Ishikawa (cell line): ENCODE results near the gene CHMP4A.

ENCODE experiments used
- CEBPB ChIP-seq: IDR thresholded peaks from 2 replicates; pipeline ENCODE4 v1.6.1; 2012
- CREB1 ChIP-seq: IDR thresholded peaks from 2 replicates; pipeline ENCODE4 v1.6.1; 2012; ENCODE audit warnings: low read depth
- EGR1 ChIP-seq: IDR thresholded peaks from 2 replicates; pipeline ENCODE4 v1.6.1; 2012
- EP300 ChIP-seq: IDR thresholded peaks from 2 replicates; pipeline ENCODE4 v1.6.1; 2012; ENCODE audit warnings: borderline replicate concordance
- FOXM1 ChIP-seq: IDR thresholded peaks from 2 replicates; pipeline ENCODE4 v1.6.1; 2012; ENCODE audit warnings: low read depth, borderline replicate concordance
- MAX ChIP-seq: IDR thresholded peaks from 2 replicates; pipeline ENCODE4 v1.6.1; 2012
- NFIC ChIP-seq: IDR thresholded peaks from 2 replicates; pipeline ENCODE4 v1.6.1; 2012
- RAD21 ChIP-seq: IDR thresholded peaks from 2 replicates; pipeline ENCODE4 v1.6.1; 2012; ENCODE audit warnings: low read depth
- REST ChIP-seq: IDR thresholded peaks from 2 replicates; pipeline ENCODE4 v1.6.1; 2012; ENCODE audit warnings: low read depth, mild to moderate bottlenecking
- TAF1 ChIP-seq: IDR thresholded peaks from 2 replicates; pipeline ENCODE4 v1.6.1; 2012; ENCODE audit warnings: low read depth, mild to moderate bottlenecking
- TCF12 ChIP-seq: IDR thresholded peaks from 2 replicates; pipeline ENCODE4 v1.6.1; 2012; ENCODE audit warnings: low read depth
- TEAD4 ChIP-seq: IDR thresholded peaks from 2 replicates; pipeline ENCODE4 v1.6.1; 2012
- USF1 ChIP-seq: IDR thresholded peaks from 2 replicates; pipeline ENCODE4 v1.6.1; 2012
- YY1 ChIP-seq: IDR thresholded peaks from 2 replicates; pipeline ENCODE4 v1.6.1; 2012; ENCODE audit warnings: low read depth
- ZBTB7A ChIP-seq: IDR thresholded peaks from 2 replicates; pipeline ENCODE4 v1.6.1; 2012; ENCODE audit warnings: low read depth

The CHMP4A gene

DNA sequence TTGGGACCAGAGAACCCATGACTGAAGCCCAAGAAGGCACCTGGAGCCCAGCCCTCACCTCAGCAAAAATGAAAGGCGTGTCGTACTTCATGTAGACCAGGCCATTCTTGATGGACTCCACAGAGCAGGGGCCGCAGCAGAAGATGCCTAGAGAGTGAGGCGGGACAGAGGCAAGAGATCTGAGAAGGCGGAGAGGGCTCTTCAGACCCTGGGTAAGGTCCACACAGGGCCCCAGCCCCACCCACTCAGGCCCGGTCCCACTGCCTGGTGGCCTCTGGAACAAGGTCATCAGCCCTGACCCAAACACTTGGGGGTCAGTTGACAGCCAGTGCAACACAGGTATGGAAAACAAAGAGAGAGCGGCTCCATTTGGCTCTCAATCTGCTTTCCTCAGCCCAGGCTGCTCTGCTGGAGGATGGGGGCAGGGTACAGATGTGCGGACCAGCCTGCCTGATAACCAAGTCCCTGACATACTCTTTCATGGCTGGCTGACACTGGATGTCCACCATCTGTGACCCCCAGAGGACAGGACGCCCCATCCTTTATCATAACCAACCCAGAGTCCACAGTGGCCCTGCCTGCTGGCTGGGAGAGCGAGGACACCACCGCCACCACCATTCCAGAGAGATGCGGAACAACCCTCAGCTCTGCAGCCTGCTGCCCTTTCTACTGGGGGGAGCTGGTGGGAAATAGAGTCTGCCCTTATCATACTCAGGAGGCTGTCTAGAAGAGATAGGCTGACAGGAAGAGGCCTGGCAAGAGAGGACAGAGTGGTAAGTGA lies 42.8 kb upstream of the CHMP4A start:
- no peak for TF ChIP-seq REST
- TF ChIP-seq TEAD4 = no peak
- no peak for TF ChIP-seq RAD21
- no peak for TF ChIP-seq ZBTB7A
- TF ChIP-seq EGR1 = no peak
- no peak for TF ChIP-seq CEBPB
- TF ChIP-seq CREB1 = no peak
- TF ChIP-seq YY1 = no peak
- no peak for TF ChIP-seq FOXM1
- no peak for TF ChIP-seq EP300
- no peak for TF ChIP-seq USF1
- no peak for TF ChIP-seq TAF1
- TF ChIP-seq NFIC = no peak
- TF ChIP-seq TCF12 = no peak
- TF ChIP-seq MAX = no peak

- no peak for TF ChIP-seq MAX
- no peak for TF ChIP-seq USF1
- TF ChIP-seq TCF12 = no peak
- TF ChIP-seq REST = no peak
- TF ChIP-seq CREB1 = no peak
- no peak for TF ChIP-seq YY1
- no peak for TF ChIP-seq TEAD4
- no peak for TF ChIP-seq CEBPB
- no peak for TF ChIP-seq RAD21
- no peak for TF ChIP-seq TAF1
- no peak for TF ChIP-seq EGR1
- no peak for TF ChIP-seq EP300
- no peak for TF ChIP-seq FOXM1
- TF ChIP-seq NFIC = no peak
Measured at GRCh38 chr14:24255438-24255837, 42.1 kb upstream of the CHMP4A start.

- TF ChIP-seq NFIC = no peak
- no peak for TF ChIP-seq REST
- TF ChIP-seq TCF12 = no peak
- TF ChIP-seq YY1 = no peak
- no peak for TF ChIP-seq RAD21
- no peak for TF ChIP-seq CREB1
- TF ChIP-seq CEBPB = no peak
- TF ChIP-seq EGR1 = no peak
- TF ChIP-seq MAX = no peak
- no peak for TF ChIP-seq FOXM1
- no peak for TF ChIP-seq ZBTB7A
- no peak for TF ChIP-seq EP300
- TF ChIP-seq USF1 = no peak
- no peak for TF ChIP-seq TAF1
- TF ChIP-seq TEAD4 = no peak
Measured at GRCh38 chr14:24254630-24255392, 41.5 kb upstream of the CHMP4A start.
